Ascending aorta (tissue), 2 donors: Measurements from ENCODE around the gene ST13. TPM values are rescaled to one million over a fixed set of nuclear protein-coding genes. Genes with fewer than 3 reads are reported as not detected.

Experiments
- DNase-seq, 2 donors: peaks; one replicate each; pipeline ENCODE4 v3.0.0-alpha.2; 2019; ENCODE audit warnings: low spot score in 2 of 2
- H3K27ac ChIP-seq, 2 donors: fragments of 200-600 bp; sonication (generic); one replicate each; pipeline ENCODE4 v1.5.1; 2016 to 2017; ENCODE audit warnings: mild to moderate bottlenecking in 1 of 2
- H3K27me3 ChIP-seq: fragments of 200-600 bp; sonication (generic); one replicate; pipeline ENCODE4 v1.5.1; 2017
- H3K36me3 ChIP-seq, 2 donors: fragments of 200-600 bp; sonication (generic); one replicate each; pipeline ENCODE4 v1.5.1; 2016
- H3K4me1 ChIP-seq, 2 donors: fragments of 200-600 bp; sonication (generic); one replicate each; pipeline ENCODE4 v1.5.1; 2016 to 2017; ENCODE audit warnings: mild to moderate bottlenecking in 1 of 2
- H3K4me3 ChIP-seq, 2 donors: fragments of 200-600 bp; sonication (generic); one replicate each; pipeline ENCODE4 v1.5.1; 2016 to 2017; ENCODE audit warnings: mild to moderate bottlenecking in 1 of 2
- H3K9me3 ChIP-seq, 2 donors: fragments of 200-600 bp; sonication (generic); one replicate each; pipeline ENCODE4 v1.5.1; 2016
- CTCF ChIP-seq, 3 experiments: fragments of 200-600 bp in 2 of 3; fragments of 450-650 bp in 1 of 3; sonication (generic) in 2 of 3; IDR thresholded peaks; one replicate each; pipeline ENCODE4 v1.5.1; 2016 to 2019; ENCODE audit warnings: antibody characterized with exemption in 3 of 3, mild to moderate bottlenecking in 1 of 3, moderate library complexity in 1 of 3
- intact Hi-C: fragments of 100-400 bp; cut with DNase I; formaldehyde crosslinking; loops from one replicate; pipeline ENCODE4 v1.15.1; 2023
- total RNA-seq: library from RNA; depleted of rRNA; stranded (reverse); fragments of >200 nt; gene quantifications from one replicate; pipeline ENCODE4 v1.1.0, GENCODE V29; 2016

Gene ST13
- total RNA-seq: 46.0 TPM

DNA sequence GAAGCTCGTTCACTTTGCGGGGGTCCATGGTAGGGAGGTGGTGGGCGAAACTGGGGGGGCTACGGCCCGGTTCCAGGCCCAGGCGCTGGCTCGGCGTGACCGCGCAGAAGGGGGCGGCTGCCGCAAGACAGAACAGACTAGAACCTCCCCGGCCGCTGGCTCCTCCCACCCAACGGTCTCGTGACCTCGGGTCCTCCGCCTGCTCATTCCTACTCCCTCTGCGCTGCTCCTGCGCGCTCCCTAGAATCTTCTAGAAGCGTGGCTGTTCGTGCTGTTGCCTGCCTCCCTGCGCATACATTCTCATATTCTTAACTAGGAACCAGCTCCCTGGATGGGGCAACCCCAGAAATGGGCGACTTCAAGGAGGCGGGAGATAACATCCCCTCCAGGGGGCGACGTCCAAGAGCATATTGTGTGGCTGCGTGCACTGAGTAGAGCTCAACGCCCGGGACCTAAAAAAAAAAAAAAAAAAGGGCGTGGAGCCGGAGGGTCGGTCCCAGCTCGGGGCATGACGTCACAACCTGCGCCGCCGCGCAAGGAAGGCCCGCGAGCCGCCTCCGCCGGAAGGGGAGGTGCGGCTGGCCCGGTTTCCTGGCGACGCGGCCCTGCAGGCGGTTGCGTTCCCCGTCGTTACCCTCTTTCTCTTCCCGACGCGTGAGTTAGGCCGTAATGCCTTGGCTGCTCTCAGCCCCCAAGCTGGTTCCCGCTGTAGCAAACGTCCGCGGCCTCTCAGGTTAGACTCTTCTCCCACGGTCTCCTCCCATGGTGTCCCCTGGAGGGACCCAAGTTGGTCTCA, at the start of gene ST13, which contains the start of gene XPNPEP3:
TSS of gene ST13 (minus strand) at position 127 of the 796 bp plus-strand sequence. CDS start at position 28, 99 bp downstream.
TSS of gene XPNPEP3 (plus strand) at position 636 of the 796 bp plus-strand sequence. CDS start at position 670, 34 bp downstream.
- H3K27me3 ChIP-seq: no peaks in the 10 kb centered on the region
- H3K4me3 ChIP-seq: peak within 1 kb of the TSS; percentile 73 to 99
- intact Hi-C loops: loop anchor here (1.0 to 5.0 kb wide), 6 partner anchors 37 to 766 kb away; partner anchors contain the start of genes DESI1, L3MBTL2, RBX1 and SLC25A17
- H3K4me1 ChIP-seq: peaks cover 10 to 29% of the 10 kb centered on the region in 2 donors
- peaks cover 0 to 5% of the 10 kb centered on the region in 2 donors for H3K36me3 ChIP-seq
- peak within 1 kb of the TSS; percentile 87 to 96 for H3K27ac ChIP-seq
- peak; percentile 91 to 98 for DNase-seq
- no peaks in the 10 kb centered on the region for H3K9me3 ChIP-seq
- TF ChIP-seq CTCF (IDR thresholded peaks at IDR 0.05): no peak

GRCh38 chr22:40904101-40904500, 47.7 kb upstream of the ST13 start:
- Histone ChIP-seq H3K36me3 (peaks cover 3 to 30% of the 10 kb centered on the region in 2 donors), H3K4me1 (no peaks in the 10 kb centered on the region), H3K27me3 (no peaks in the 10 kb centered on the region), H3K9me3 (no peaks in the 10 kb centered on the region), H3K4me3 (no peak overlapping the region), H3K27ac (no peak overlapping the region)
- DNase-seq: no peak
- intact Hi-C loops: no loop called here
- TF ChIP-seq CTCF (IDR thresholded peaks at IDR 0.05): no peak

DNA sequence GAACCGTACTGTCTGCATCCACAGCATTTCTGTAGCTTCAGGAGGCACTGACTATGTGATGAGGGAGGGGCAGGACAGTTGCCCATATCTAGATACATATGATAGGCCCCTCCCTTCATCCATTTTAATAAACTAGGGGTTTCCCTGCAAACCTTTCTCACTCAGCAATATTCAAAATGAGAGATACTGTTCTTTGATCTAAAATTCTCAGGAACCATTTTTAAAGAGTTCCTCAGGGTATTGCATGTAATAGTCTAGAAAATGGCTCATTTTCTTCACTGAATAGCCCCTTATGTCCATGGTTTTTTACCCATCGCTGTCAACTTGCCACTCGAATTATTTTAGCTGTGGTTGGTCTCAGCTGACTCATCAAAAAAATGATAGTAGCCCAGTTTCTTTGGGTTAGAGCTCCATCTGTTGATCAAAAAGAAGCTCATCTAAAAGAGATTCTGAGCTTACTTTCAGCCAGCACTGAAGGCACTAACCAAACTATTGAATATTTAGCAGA, 42.5 kb upstream of the ST13 start:
- peaks cover 0 to 11% of the 10 kb centered on the region in 2 donors for H3K36me3 ChIP-seq
- no peak for DNase-seq
- TF ChIP-seq CTCF (IDR thresholded peaks at IDR 0.05): peak in 1 of 3 experiments; percentile 37
- intact Hi-C loops: no loop called here
- no peak overlapping the region for H3K4me3 ChIP-seq
- H3K27me3 ChIP-seq: no peaks in the 10 kb centered on the region
- H3K4me1 ChIP-seq: no peaks in the 10 kb centered on the region
- no peak overlapping the region for H3K27ac ChIP-seq
- no peaks in the 10 kb centered on the region for H3K9me3 ChIP-seq

GRCh38 chr22:40894417-40894816, 38.0 kb upstream of the ST13 start:
- H3K4me1 ChIP-seq: no peaks in the 10 kb centered on the region
- no peak overlapping the region for H3K4me3 ChIP-seq
- H3K27me3 ChIP-seq: no peaks in the 10 kb centered on the region
- TF ChIP-seq CTCF (IDR thresholded peaks at IDR 0.05): no peak
- no peaks in the 10 kb centered on the region for H3K9me3 ChIP-seq
- peaks cover 16 to 28% of the 10 kb centered on the region in 2 donors for H3K36me3 ChIP-seq
- DNase-seq: no peak
- no peak overlapping the region for H3K27ac ChIP-seq
- intact Hi-C loops: no loop called here

DNA sequence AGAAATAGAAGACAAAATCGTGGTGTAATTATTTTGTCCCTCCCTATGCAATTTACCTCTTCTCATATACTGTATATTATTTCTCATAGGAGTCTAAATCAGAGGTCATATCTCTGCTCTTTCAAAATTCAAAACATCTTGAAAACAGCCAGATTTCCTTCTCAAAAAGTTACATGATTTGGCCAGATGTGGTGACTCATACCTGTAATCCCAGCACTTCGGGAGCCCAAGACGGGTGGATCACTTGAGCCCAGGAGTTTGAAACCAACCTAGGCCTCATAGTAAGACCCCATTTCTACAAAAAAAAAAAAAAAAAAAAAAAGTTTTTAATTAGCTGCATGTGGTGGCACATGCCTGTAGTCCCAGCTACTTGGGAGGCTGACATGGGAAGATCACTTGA, 34.4 kb upstream of the ST13 start:
- H3K36me3 ChIP-seq: peaks cover 36 to 55% of the 10 kb centered on the region in 2 donors
- H3K4me3 ChIP-seq: no peak overlapping the region
- DNase-seq: no peak
- H3K9me3 ChIP-seq: no peaks in the 10 kb centered on the region
- no peaks in the 10 kb centered on the region for H3K4me1 ChIP-seq
- intact Hi-C loops: no loop called here
- no peaks in the 10 kb centered on the region for H3K27me3 ChIP-seq
- no peak overlapping the region for H3K27ac ChIP-seq
- TF ChIP-seq CTCF (IDR thresholded peaks at IDR 0.05): no peak
